ENCODE data around the gene MIB1. TPM values are rescaled to one million over a fixed set of nuclear protein-coding genes. Genes with fewer than 3 reads are reported as not detected.

MIB1 gene
- total and polyA plus RNA-seq, 12 donors = 3.1 to 50.1 (median 20.7) TPM

- TF ChIP-seq POLR2A (IDR thresholded peaks at IDR 0.05) (no peak), CTCF (IDR thresholded peaks at IDR 0.05) (no peak)
- Histone ChIP-seq H3K27me3 (no peaks in the 10 kb centered on the region), H3K4me1 (replicated peaks in 1 of 2) (peaks cover 0 to 9% of the 10 kb centered on the region in 2 donors), H3K4me3 (no peak overlapping the region), H3K27ac (no peak overlapping the region), H3K36me3 (replicated peaks in 1 of 2) (no peaks in the 10 kb centered on the region), H3K9me3 (replicated peaks in 1 of 3) (no peaks in the 10 kb centered on the region)
- no peak for DNase-seq
- WGBS, 4 donors = 77 to 98% (median 97%) methylated on average over 3 of the region's 3 CpGs
- intact Hi-C loops (cut with DNase I) = no loop called here
Measured at GRCh38 chr18:21757833-21758232, 17.2 kb downstream of the MIB1 start.

GRCh38 chr18:21759836-21760235 lies 19.2 kb downstream of the MIB1 start:
- Histone ChIP-seq H3K4me1 (replicated peaks in 1 of 2) (peaks cover 0 to 13% of the 10 kb centered on the region in 2 donors), H3K27me3 (no peaks in the 10 kb centered on the region), H3K36me3 (replicated peaks in 1 of 2) (no peaks in the 10 kb centered on the region), H3K27ac (no peak overlapping the region), H3K9me3 (replicated peaks in 1 of 3) (no peaks in the 10 kb centered on the region), H3K4me3 (no peak overlapping the region)
- WGBS, 4 donors = 79 to 90% (median 86%) methylated on average over 2 of the region's 2 CpGs
- no peak for TF ChIP-seq POLR2A (IDR thresholded peaks at IDR 0.05)
- intact Hi-C loops (cut with DNase I) = loop anchor here in 1 of 2 donors (10.0 kb wide), 1 partner anchor 65 kb away; no protein-coding TSS in a partner anchor
- DNase-seq = no peak

- intact Hi-C loops (cut with DNase I) = loop anchor here in 1 of 2 donors (10.0 kb wide), 1 partner anchor 64 kb away; no protein-coding TSS in a partner anchor
- Histone ChIP-seq H3K4me1 (replicated peaks in 1 of 2) (peaks cover 0 to 13% of the 10 kb centered on the region in 2 donors), H3K4me3 (no peak overlapping the region)
Measured at GRCh38 chr18:21760321-21760720, 19.7 kb downstream of the MIB1 start.

GRCh38 chr18:21761471-21762115 lies 21.0 kb downstream of the MIB1 start:
- intact Hi-C loops (cut with DNase I) = loop anchor here in 1 of 2 donors (10.0 kb wide), 1 partner anchor 63 kb away; no protein-coding TSS in a partner anchor
- Histone ChIP-seq H3K4me3 (no peak overlapping the region), H3K9me3 (replicated peaks in 1 of 3) (no peaks in the 10 kb centered on the region), H3K36me3 (replicated peaks in 1 of 2) (peaks cover 0 to 3% of the 10 kb centered on the region in 2 donors), H3K27me3 (no peaks in the 10 kb centered on the region), H3K4me1 (replicated peaks in 1 of 2) (peaks cover 0 to 13% of the 10 kb centered on the region in 2 donors), H3K27ac (no peak overlapping the region)
- no peak for TF ChIP-seq CTCF (IDR thresholded peaks at IDR 0.05)
- DNase-seq = no peak
- 91 to 97% (median 93%) methylated on average over 6 of the region's 6 CpGs for WGBS, 4 donors

More at GRCh38 chr18:21760321-21760720, 19.7 kb downstream of the MIB1 start:
- TF ChIP-seq CTCF (IDR thresholded peaks at IDR 0.05) = no peak
- TF ChIP-seq POLR2A (IDR thresholded peaks at IDR 0.05) = no peak
- Histone ChIP-seq H3K36me3 (replicated peaks in 1 of 2) (no peaks in the 10 kb centered on the region), H3K27me3 (no peaks in the 10 kb centered on the region), H3K27ac (no peak overlapping the region), H3K9me3 (replicated peaks in 1 of 3) (no peaks in the 10 kb centered on the region)
- DNase-seq = no peak
